ENCODE measurements around the gene CCDC33. TPM values are rescaled to one million over a fixed set of nuclear protein-coding genes. Genes with fewer than 3 reads are reported as not detected.
A peak's percentile ranks its signal among the peaks of the same experiment; 100 is the strongest.

The CCDC33 gene
- total and polyA plus RNA-seq, 12 donors: not detected

- no peak overlapping the region for H3K27ac ChIP-seq
- H3K36me3 ChIP-seq: no peaks in the 10 kb centered on the region
- intact Hi-C loops (cut with DNase I): no loop called here
- WGBS, 2 donors: 67 to 69% methylated on average over 3 of the region's 3 CpGs
- no peak for ATAC-seq
- no peaks in the 10 kb centered on the region for H3K9me3 ChIP-seq
- TF ChIP-seq CTCF (IDR thresholded peaks at IDR 0.05): no peak
- DNase-seq: no peak
- H3K4me3 ChIP-seq: no peak overlapping the region
- peaks cover 0 to 17% (median 4%) of the 10 kb centered on the region in 9 donors for H3K4me1 ChIP-seq
- H3K27me3 ChIP-seq: peaks cover 0 to 23% (median 7%) of the 10 kb centered on the region in 7 donors
These were observed 57.1 kb downstream of the CCDC33 start for GRCh38 chr15:74293021-74293810.

- Histone ChIP-seq H3K36me3 (no peaks in the 10 kb centered on the region), H3K4me1 (peaks cover 0 to 17% (median 4%) of the 10 kb centered on the region in 9 donors), H3K27ac (no peak overlapping the region), H3K9me3 (no peaks in the 10 kb centered on the region), H3K27me3 (peaks cover 0 to 23% (median 7%) of the 10 kb centered on the region in 7 donors), H3K4me3 (no peak overlapping the region)
- intact Hi-C loops (cut with DNase I): no loop called here
- ATAC-seq (no peak), DNase-seq (no peak)
- 54 to 57% methylated on average over 1 of the region's 1 CpG for WGBS, 2 donors
- no peak for TF ChIP-seq CTCF (IDR thresholded peaks at IDR 0.05)
These were observed 57.9 kb downstream of the CCDC33 start for GRCh38 chr15:74294010-74294409.

- Histone ChIP-seq H3K27ac (no peak overlapping the region), H3K27me3 (peaks cover 0 to 31% (median 7%) of the 10 kb centered on the region in 7 donors), H3K4me3 (no peak overlapping the region), H3K4me1 (peaks cover 0 to 13% (median 4%) of the 10 kb centered on the region in 9 donors), H3K36me3 (no peaks in the 10 kb centered on the region), H3K9me3 (no peaks in the 10 kb centered on the region)
- WGBS, 2 donors: 55 to 64% methylated on average over 6 of the region's 6 CpGs
- intact Hi-C loops (cut with DNase I): no loop called here
- no peak for ATAC-seq
- DNase-seq: no peak
- TF ChIP-seq CTCF (IDR thresholded peaks at IDR 0.05): peak in 2 of 9 donors; percentile 21 to 25
These were observed 59.7 kb downstream of the CCDC33 start for GRCh38 chr15:74295800-74296199.

- Histone ChIP-seq H3K9me3 (no peaks in the 10 kb centered on the region), H3K27me3 (peaks cover 0 to 43% (median 14%) of the 10 kb centered on the region in 7 donors), H3K4me1 (peaks cover 0 to 4% (median 0%) of the 10 kb centered on the region in 9 donors), H3K27ac (no peak overlapping the region), H3K36me3 (no peaks in the 10 kb centered on the region), H3K4me3 (no peak overlapping the region)
- DNase-seq (no peak), ATAC-seq (peak in 1 of 8 donors; percentile 24)
- no peak for TF ChIP-seq CTCF (IDR thresholded peaks at IDR 0.05)
- intact Hi-C loops (cut with DNase I): no loop called here
- 14 to 17% methylated on average over 1 of the region's 1 CpG for WGBS, 2 donors
These were observed 61.8 kb downstream of the CCDC33 start for GRCh38 chr15:74297887-74298286.

Data from heart right ventricle (tissue), 16 donors.